Body of pancreas (tissue), 4 donors: ENCODE measurements around the gene FAF2.

Experiments
- POLR2A ChIP-seq, 3 donors: fragments of 450-650 bp; IDR thresholded peaks; one replicate each; pipeline ENCODE4 v1.6.1; 2016; ENCODE audit warnings: antibody characterized with exemption in 3 of 3, mild to moderate bottlenecking in 2 of 3
- TF ChIP-seq, protein P1 (sequence below), 7 experiments: fragments of 450-650 bp in 4 of 7; fragments of 200-600 bp in 3 of 7; sonication (generic) in 3 of 7; IDR thresholded peaks; one replicate each; pipeline ENCODE4 v1.5.1; 2016 to 2019; ENCODE audit warnings: antibody characterized with exemption in 7 of 7

DNA sequence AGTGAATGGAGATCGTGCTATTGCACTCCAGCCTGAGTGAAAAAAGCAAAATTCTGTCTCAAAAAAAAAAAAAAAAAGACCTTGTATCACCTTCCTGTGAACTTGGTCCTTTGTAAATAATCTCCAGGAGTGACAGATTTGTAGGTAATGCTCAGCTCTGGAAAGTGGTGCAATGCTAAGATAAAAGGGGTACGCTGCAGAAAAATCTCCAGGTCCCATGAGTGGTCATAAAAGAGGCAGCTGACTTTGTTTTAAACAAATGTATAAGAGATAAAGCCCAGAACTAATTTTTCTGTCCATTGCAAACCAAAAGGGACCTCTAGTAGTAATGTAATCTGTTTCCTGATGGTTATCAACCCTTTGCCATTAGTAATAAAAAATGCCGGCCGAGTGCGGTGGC lies 55.3 kb downstream of the FAF2 start:
- TF ChIP-seq, protein P1, sequence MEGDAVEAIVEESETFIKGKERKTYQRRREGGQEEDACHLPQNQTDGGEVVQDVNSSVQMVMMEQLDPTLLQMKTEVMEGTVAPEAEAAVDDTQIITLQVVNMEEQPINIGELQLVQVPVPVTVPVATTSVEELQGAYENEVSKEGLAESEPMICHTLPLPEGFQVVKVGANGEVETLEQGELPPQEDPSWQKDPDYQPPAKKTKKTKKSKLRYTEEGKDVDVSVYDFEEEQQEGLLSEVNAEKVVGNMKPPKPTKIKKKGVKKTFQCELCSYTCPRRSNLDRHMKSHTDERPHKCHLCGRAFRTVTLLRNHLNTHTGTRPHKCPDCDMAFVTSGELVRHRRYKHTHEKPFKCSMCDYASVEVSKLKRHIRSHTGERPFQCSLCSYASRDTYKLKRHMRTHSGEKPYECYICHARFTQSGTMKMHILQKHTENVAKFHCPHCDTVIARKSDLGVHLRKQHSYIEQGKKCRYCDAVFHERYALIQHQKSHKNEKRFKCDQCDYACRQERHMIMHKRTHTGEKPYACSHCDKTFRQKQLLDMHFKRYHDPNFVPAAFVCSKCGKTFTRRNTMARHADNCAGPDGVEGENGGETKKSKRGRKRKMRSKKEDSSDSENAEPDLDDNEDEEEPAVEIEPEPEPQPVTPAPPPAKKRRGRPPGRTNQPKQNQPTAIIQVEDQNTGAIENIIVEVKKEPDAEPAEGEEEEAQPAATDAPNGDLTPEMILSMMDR (IDR thresholded peaks at IDR 0.05), result no peak
- TF ChIP-seq POLR2A (IDR thresholded peaks at IDR 0.05), result no peak
